NCI-H524 treated with DMSO at 0.1 percent for 48 hours (cell line): ENCODE results near the gene SSU72.

Source experiments
- DNase-seq: peaks from one replicate; lab custom pipeline; 2025; lab: John Stamatoyannopoulos, UW

The SSU72 gene

DNA sequence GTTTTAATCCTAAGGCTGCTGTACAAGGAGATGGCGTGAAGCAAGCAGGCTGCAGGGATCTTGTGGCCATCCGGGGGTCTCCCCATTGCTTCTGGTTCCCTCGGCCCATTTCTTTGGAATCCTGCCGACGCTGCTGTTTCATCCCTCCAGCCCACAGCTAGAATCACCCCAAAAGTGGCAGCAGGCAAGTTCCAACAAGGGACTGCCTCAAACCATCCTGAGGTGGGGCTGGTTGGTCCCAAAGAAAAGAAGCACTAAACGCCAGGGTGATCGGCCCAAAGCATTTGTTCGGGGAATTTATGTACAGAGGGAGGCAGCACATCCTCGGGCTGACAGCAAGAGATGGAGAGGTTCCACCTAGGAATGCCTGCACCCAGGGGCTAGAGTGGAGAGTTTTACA, 36.1 kb upstream of the SSU72 start:
- DNase-seq = no peak

DNA sequence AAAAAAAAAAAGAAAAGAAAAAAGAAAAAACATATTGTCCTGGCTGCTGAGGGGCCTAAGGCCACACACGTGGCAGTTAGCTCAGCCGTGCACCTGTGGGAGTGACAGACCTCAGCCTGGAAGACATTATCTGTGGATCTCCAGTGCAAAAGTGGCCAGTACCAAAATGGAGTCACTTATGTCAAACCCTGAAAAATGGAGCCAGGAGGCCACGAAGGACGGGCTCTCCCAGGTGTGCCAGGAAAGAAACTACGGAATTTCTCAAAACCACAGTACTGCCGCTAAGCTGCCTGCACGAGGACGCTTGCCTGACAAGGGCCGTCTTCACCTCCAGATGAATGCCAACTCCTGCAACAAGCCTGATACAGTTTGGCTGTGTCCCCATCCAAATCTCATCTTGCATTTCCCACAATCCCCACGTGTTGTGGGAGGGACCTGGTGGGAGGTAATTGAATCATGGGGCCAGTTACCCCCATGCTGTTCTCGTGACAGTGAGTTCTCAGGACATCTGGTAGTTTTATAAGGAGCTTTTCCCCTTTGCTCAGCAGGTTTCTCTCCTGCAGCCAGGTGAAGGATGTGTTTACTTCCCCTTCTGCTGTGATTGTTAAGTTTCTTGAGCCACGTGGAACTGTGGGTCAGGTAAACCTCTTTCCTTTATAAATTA, 35.3 kb upstream of the SSU72 start:
- no peak for DNase-seq

DNA sequence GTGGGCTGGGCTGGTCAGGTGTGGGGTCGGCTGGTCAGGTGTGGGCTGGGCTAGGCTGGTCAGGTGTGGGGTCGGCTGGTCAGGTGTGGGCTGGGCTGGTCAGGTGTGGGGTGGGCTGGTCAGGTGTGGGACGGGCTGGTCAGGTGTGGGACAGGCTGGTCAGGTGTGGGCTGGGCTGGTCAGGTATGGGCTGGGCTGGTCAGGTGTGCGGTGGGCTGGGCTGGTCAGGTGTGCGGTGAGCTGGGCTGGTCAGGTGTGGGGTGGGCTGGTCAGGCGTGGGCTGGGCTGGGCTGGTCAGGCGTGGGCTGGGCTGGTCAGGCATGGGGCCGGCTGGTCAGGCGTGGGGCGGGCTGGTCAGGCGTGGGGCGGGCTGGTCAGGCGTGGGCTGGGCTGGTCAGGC, 31.6 kb upstream of the SSU72 start:
- DNase-seq = no peak

DNA sequence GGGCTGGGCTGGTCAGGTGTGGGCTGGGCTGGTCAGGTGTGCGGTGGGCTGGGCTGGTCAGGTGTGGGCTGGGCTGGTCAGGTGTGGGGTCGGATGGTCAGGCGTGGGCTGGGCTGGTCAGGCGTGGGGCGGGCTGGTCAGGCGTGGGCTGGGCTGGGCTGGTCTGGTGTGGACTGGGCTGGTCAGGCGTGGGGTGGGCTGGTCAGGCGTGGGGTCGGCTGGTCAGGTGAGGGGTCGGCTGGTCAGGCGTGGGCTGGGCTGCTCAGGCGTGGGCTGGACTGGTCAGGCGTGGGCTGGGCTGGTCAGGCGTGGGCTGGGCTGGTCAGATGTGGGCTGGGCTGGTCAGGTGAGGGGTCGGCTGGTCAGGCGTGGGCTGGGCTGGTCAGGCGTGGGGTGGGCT, 31.1 kb upstream of the SSU72 start:
- no peak for DNase-seq

DNA sequence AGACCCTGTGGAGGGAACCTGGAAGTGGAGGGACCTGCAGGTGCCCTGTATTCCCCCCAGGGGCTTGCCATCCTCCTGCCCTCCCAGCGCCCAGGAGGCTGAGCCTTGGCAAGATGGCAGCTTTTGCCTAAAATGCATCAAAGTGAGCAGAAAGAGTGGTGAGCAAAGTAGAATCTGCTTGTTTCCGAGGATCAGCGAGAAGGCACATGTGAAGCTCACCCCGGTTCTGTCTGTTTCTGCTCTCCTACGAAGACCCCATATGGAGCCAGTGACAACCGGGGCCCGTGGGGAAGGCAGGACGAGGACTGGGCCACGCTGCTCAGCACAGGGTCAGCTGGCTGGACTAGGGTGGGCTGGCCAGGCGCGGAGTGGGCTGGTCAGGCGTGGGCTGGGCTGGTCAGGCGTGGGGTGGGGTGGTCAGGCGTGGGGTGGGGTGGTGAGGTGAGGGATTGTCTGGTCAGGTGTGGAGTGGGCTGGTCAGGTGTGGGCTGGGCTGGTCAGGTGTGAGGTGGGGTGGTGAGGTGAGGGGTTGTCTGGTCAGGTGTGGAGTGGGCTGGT, 30.4 kb upstream of the SSU72 start:
- no peak for DNase-seq

DNA sequence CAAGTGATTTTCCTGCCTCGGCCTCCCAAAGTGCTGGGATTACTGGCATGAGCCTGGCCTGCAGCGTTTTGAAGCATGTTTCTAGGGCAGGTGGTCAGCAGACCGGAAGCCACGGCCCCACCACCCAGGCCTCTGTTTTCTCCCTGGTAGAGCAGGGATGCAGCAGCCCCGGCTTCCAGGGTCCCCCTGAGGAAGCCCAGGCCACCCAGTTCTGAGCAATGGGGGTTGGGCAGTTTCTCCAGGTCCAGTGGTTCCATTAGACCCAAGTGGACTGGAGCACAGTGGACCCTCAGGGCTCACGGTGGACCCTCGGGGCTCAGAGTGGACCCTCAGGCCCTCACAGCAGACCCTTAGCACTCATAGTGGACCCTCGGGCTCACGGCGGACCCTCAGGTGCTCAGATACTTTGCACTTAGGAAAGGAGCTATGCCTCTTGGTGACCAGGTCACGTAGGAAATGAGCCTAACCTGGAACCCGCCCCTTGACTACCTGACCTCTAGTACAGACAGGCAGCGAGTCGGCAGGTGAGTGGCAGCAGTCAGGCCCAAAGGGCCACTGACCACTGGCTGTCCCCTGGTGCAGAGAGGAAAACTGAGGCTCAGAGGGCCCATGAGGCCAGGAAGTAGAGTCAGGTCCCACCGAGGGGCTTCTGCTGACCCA, 29.8 kb upstream of the SSU72 start:
- DNase-seq = no peak

DNA sequence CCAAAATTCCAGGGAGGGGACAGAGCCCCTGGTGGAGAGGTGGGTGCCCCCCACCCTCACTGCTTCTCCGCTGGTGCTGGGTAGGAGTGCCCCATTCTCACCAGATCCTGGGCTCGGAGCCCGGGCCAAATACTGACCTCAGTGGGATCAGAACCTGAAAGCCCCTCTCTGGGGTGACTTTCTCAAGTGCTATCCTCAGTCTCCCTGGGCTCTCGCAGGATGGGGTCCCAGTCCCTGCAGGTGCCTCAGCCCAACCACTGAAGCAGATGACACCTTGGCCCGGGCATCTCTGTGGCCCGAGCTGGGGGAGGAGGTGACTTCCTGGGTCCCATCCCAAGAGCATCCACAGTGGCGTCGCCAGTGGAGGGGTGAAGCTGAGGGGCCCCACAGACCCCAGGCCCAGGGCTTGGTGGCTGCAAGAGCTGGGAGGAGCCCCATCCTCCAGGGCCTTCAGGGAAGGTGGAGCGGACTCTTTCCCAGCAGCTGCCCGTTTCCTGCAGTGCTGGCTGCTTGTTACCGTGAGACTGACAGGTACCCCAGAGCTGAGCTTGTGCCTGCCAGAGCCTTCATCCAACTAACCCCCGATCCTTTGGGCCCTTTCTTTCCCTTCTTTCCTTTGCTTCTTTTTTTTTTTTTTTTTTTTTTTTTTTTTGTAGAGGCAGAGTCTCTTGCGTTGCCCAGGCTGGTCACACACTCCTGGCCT, 29.2 kb upstream of the SSU72 start:
- DNase-seq = no peak

DNA sequence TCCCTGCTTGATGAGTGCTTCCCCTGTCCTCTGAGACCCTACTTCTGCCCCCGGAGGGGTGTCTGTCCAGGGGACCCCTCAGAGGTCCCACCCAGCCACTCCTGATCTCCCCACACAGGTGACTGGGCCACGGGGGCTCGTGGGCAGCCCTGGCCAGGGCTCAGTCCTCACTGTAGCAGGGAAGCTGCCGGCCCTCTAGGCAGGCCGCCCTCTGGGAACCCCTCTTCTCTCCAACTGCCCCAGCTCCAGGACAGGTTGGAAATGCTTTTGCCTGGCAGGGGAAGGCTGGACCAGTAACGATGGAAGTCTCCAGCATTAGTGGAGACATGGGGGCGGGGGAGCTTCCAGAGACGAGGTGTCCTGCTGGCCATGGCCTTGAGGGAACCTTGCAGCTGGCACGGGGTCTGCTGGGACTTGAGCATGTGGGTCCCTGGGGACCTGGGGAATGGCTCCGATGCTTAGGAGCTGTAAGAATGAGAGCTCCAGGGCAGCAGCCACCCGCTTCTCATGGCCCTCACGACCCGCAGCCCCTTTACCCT, 28.4 kb upstream of the SSU72 start:
- DNase-seq = no peak

DNA sequence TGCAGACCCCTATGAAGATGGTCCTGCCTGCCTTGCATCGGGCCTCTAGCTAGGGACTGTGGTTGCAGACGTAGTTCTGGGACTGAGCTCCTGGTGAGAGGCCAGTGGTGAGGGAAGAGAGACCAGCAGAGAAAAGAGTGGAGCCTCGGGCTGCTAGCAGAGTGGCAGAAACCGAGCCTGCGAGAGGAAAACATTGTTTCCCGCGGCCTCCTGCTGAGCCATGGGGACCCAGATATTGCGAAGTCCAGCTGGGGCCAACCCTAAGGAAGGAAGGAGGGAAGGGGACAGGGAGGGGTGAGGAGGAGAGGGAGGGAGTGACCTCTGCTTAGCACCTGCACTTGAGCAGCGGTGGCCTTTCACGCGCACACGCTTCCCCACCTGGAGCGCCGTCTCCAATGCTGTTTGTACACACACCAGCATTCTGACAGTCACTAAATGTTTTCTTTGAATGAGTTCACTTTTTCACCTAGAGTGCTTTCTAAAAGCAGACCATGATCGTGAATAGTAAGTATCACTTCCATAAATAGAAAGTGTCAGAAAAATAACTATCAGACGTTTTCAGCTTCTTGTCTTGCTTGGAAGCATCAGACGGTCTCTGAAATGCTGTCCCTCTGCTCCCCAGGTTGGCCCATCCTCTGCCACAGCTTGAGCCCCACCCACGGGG, 27.8 kb upstream of the SSU72 start:
- no peak for DNase-seq

DNA sequence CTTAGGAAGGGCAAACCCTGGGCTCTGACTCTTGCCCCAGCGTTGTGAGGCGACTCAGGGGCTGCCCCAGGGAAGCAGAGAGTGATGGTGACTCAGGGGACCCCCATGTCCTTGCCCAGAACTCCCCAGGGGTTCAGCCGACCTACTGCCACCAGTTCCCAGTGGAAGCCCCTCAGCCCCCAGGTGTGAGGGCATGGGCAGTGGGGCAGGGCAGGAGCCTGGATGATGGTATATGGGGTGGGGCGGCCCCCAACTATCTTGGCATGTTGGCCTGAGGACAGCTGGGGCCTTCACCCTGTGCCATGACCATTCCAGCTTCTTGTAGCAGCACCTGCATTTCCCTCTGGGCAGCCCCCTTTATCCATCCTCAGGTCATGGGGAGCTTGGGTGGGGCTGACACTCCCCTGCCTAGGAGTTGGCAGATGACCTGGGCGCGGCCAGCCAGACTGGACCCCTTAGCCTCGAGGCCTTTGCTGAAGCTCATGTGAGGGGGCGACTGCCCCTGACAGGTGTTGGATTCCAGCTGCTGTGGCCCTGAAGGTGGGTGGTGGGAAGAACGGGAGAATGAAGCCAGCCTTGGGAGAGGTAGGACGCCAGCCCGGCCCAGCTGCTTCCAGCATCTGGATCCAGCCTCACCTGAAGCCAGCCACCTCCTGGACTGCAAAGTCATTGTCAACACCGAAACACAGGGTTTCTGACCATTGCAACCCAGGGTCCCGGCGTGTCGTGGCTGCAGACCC, 27.1 kb upstream of the SSU72 start:
- no peak for DNase-seq

DNA sequence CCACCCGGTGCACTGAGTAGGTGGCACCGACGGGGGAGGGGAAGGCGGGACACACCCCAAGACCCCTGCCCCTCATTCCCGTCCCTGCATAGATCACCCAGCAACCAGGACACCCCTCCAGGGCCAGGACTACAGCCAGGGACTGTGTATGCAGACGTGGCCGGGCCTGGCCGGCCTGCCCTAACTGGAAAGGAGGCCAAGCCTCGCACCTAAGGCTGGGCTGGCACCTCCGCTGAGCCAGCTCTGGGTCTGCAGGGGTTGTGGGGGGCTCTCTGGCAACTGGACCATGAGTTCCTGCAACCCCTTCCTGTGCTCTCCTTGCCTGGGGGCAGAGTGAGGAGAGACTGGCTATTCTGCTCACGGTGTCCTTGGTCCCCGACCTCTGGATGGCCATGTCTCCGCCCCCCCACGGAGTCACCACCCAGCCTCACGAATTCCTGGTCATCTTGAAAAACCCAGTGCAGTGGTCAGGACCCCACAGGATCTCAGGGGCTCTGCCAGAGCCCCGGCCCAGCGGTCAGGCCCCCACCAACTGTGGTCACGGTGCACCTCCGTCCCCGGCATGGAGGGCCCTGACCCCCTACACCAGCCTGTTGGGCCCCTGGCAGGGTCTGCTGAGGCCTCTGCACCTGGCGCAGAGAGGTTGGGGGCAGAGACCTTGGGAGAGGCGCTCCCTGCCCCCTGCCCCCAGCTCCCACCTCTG, 26.3 kb upstream of the SSU72 start:
- no peak for DNase-seq

DNA sequence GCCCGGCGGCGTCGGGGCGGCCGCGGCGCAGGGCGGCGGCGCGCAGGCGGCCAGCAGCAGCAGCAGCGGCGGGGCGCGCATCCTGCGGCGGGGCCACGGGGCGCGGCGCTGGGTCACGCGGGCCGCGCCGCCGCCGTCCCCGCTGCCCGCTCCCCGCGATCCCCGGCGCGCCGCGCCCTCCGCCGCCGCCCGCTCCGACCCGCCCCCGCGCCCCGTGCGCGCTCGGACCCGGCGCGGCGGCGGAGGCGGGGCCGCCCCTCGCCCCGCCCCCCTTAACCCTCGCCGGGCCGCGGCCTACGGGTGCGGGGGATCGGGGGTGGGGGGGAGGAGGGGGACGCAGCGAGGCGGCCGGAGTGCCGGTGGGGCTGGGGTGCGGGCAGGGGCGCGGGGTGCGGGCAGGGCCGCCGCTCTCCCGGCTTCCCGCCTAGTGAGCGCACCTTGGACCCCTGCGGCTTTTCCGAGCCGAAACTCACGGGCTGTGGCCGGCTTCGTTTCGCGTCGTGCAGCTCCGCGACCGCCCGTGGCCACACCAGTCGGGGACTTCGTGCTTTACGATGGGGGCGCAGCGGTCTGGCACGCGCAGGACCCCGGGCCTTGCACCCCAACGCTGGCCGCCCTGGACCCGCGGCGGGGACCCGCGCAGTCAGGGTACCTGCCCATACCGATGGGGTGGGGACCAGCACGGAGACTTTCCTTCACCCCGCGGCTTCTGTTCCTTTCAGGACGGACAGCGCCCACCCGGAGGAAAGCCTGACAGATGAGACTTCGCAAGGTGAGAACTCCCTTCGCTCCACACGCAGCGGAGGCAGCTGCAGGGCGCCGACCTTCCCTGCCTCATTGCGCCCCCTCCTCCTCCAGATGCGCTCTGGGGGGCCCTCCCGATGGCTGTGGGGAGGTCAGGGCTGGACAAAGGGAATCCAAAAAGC, 25.5 kb upstream of the SSU72 start, which contains the start of gene FNDC10:
Gene FNDC10 (minus strand): TSS at position 201 of the 926 bp plus-strand sequence. CDS start 120 bp downstream, at position 81.
- DNase-seq = no peak

DNA sequence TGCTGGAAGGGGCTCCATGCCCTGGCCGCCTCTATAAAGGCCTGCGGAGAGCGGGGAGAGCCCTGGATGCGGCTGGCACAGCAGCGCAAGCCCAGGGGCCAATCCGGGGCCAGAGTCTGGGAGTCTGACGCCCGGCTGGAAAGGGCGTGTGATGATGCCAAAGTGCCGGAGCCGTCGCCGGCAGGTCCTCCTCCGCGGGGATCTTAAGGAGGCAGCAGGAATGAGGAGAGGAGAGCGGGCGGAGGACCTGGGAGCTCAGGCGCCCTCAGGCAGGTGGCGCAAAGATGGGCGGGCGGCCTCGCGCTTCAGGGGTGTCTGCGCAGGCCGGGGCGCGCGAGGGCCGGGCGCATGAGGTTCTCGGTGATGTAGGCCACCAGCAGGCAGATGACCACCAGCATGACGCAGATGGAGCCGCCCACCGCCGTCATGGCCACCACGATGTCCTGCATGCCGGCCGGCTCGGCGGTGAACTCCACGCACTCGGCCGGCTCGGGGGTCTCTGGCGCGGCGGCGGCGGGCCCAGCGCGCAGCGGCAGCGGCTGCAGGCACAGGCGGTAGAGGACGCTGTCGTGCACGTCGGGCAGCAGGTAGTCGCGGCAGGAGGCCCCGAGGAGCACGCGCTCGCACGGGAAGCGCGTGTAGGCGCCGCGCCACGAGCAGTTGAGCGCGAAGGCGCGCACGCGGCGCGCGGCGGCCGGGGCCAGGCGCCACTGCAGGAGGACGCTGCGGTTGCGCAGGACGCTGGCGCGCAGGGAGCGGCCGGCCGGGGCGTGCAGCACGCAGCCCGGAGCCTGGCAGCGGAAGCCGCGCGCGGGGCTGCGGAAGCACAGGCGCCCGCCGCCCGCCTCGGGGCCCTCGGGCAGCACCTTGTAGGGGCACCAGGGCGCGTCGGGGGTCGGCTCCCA, 24.6 kb upstream of the SSU72 start:
- DNase-seq = no peak

DNA sequence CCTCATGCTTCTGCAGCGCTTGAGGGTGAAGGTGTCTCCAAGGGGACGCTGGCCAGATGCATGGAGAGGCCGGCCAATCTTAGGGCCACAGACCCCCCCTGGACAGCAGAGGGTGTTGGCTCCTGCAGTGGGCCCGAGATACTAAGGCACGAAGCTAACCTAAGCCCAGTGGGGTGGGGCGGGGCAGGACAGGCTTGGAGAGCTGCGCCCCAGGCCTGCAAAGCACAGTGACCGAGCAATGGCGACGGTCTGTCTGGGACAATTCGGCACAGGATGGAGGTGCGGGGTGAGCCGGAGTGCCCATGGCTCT, 24.0 kb upstream of the SSU72 start:
- no peak for DNase-seq

DNA sequence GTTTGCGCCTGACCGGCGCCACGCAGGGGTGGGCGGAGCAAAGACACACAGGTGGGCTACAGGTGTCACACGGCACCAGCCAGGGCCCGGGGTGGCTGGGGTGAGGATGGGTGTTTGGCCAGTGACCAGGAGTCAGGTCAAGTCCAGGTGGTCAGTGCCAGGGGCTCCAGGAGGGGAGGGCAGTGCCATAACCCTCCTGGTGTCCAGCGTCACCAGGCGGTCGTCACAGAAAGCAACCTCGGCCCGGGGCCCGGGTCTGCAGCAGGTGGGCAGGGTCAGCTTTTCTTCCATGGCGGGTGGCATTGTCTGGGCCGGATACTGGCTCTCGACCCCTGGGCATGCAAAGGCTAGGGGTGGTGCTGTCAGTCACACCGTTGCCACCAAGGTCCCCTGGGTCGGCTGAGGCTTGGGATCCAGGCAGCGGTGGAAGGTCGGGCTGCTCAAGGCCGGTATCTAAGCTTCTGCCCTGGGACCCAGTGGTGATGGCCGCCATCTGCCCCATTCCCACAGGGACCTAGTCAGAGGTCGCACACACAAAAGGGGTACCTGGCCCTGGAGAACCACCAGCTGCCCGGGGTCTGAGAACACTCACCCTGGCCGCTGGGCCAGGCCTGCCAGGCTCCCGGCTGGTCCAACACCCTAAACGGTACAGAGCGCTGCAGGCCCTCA, 23.5 kb upstream of the SSU72 start:
- DNase-seq = no peak

DNA sequence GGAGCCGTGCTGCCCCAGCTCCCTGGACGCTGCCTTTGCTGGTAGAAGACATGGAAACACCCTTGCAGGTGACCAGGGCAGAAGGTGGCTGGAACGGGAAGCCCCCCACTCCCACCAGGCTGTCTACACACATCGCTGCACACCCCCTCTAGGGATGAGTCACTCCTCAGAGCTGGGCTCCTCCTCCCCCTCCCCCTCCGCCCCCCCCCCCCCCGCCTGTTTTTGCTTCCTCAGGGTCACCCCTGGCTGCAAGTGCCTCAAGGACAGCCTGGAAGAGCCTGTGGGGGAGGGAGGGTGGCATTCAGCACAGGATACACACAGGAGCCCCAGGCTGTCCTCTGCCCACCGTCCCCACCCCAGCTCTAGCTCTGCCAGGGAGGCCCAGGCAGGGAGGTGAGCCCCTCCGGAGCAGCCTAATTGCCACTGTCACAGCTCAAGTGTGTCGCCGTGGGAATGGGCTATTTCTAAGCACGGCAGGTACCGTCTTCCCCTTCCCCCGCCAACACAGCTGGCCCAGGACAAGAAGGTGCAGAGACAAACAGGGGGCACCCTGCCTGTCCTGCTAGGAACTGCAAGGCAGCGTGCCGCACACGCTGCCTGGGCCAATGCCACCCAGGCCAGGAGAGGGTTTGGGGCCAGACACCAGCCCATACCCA, 22.7 kb upstream of the SSU72 start:
- no peak for DNase-seq

DNA sequence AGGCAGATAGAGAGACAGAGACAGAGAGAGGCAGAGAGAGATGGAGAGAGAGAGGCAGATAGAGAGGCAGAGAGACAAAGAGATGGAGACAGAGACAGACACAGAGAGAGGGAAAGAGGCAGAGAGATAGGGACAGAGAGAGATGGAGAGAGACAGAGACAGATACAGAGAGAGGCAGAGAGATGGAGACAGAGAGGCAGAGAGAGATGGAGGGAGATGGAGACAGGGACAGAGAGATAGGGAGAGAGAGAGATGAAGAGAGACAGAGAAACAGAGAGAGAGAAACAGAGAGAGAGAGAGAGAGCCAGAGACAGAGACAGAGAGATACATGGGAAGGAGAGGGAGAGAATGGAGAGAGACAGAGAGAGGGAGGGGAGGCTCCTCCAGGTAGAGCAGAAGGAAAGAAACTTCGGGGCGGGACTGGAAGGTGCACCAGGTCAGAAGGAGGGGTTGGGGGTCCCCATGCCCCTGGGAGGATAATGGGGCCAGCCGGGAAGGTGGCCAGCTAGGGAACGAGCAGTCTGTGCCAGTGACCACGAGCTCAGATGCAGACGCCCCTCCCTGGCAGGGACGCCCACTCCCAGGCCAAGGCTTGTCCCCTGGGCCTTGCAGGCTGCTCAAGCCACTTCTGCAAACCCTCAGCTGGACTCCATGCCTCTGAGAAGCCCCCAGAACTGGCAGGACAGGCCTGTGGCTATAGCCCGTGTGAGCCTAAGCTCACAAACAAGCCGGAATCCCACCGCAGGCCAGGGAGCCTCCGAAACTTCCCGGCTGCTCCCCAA, 22.0 kb upstream of the SSU72 start:
- no peak for DNase-seq
